G401 (cell line): ENCODE measurements around the gene RBM18. TPM values are rescaled to one million over a fixed set of nuclear protein-coding genes. Genes with fewer than 3 reads are reported as not detected.

ENCODE experiments used
- DNase-seq: peaks from one replicate; pipeline ENCODE4 v3.0.0-alpha.2; 2015; ENCODE audit warnings: low spot score
- in situ Hi-C: cut with HindIII; loops from 2 replicates; pipeline ENCODE4 v1.10.0; 2016; ENCODE audit warnings: low sequenced_read_pairs, mixed read lengths
- total RNA-seq: library from RNA; depleted of rRNA; stranded (reverse); fragments of >200 nt; shearing (Covaris generic); gene quantifications from 2 replicates; pipeline ENCODE4 v1.2.3, GENCODE V29; 2014

Gene RBM18
- total RNA-seq, 1 experiment from 2014 or later = 22.4 TPM

DNA sequence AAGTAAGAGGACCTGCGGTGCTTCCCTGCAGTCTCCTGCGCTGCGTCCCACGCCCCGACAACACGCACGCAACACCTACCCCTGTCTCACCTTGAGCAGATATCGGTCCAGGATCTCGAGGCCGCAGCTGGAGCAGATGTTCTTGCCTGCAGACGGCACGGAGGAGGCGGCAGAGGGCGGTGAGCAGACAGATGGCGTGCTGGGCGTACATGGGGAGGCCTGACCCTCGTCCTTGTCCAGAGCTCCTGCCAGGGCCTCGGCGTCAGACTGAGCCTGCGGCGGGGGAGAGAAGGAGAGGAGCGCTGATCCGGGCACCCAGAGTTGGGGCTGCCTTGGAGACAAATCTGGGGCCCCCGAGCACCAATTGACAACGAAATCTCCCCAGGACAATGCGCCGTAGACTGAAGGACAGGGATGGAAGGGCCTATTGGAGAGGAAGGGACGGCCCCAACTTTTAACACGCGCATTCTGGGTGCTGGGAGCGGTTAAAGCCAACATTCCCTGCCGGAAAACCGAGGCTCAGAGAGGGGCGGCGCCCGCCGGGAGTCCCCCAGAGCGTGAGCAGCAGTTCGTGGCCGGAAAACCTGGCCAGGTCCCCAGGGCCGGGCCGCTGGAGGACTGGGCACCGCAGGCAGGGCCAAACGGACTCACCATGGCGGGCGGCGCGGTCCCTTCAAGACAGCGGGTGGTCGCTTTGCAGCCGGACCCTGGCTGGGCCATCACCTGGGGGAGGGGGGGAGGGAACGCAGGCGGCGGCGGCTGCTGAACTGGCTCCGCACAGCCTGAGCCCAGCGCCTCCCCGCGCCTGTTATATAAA, 37.7 kb downstream of the RBM18 start:
- DNase-seq = no peak
- in situ Hi-C loops = no loop called here

DNA sequence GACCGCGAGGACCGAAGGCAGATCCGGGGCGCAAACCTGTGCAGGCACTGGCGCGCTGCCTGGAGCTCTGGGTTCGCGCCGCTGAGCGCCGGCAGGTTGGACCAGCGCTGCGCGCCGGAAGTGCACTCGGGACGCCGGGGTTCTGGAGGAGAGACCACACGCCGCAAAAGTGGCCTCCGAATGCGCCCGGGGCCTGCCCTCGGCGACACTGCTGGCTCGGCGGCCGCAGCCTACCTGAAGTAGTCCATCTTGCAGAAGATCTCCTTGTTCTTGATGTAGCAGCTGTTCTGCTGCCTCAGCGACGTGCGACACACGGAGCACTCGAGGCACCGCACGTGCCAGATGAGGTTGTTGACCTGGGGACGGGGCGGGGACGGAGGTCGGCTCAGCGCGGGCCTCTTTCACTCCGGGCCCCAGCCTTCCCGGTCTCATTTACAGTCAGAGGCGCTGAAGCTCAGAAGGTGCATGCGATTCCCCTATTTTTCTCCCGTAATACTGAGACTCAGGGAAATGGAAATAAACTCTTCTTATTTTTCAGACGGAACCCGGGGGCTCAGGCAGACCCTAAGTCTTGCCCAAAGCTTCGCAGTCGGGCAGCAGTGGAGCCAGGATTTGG, 38.4 kb downstream of the RBM18 start:
- in situ Hi-C loops = no loop called here
- DNase-seq = no peak

DNA sequence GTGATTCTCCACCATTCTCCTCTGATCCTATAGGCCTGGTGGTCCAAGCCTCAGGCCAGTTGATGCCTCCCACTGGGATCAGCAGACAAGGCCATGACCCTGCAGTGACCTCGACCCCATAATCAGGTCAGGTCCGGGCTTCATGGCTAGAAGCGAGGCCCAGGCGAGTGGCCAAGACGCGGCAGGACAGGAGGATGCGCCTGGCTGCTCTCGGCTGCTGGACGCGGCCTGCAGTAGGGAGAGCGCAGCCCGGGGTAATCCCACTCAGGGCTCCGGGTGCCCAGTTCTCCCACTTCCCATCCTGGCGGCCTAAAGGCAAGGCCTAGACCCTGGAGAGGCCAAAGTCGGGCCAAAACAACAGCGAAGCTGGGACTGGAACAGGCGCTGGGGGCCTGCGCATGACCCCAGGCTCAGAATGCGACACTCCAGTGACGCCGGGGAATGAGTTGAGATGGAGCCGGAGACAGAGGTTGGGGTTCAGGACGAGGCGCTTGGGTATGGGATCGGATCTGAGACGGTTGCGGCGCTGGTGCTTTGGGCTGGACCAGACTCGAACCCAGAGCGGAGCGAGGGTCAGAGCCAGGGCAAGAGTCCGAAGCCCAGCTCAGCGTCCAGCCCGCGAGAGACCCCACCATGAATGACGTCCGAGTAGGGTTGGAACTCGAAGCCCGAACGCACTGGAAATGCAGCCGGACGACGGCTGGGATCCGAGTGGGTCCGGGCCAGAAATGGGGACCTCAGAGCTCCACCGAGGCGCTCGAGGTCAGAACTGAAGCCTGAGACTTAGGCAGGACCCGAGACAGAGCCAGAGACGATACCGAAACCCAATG, 39.1 kb downstream of the RBM18 start:
- DNase-seq = no peak
- in situ Hi-C loops = no loop called here

GRCh38 chr9:122223435-122223834, 41.2 kb downstream of the RBM18 start:
- DNase-seq = no peak
- in situ Hi-C loops = no loop called here

GRCh38 chr9:122222791-122223190, 41.8 kb downstream of the RBM18 start:
- in situ Hi-C loops = no loop called here
- DNase-seq = no peak

- no peak for DNase-seq
- in situ Hi-C loops = no loop called here
Measured at GRCh38 chr9:122221183-122221811, 43.3 kb downstream of the RBM18 start.

DNA sequence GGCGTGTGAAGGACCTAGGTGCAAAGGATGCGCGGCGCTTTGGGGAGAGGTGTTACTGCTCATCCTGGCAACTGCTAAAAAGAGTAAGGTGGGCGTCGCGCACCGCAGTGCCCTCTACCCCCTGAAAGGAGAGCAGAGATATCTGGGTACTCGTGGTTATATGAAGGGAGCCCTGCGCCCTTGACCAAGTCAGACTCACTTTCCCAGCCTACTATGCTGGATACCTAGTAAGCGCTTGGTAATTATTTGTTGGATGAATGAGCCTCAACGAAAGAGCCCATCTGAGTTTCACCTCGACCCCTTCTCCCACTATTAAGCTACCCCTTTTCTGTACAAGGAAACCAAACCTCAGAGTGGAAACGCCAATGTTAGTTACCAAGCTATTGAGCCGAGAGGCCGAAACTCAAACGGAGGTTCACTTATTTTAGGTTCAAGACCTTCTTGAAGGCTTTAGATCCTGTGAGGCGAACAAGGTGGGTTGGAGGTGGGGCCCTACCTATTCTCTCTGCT, 43.9 kb downstream of the RBM18 start:
- DNase-seq = no peak
- in situ Hi-C loops = no loop called here

GRCh38 chr9:122219856-122220672, 44.6 kb downstream of the RBM18 start:
- no peak for DNase-seq
- in situ Hi-C loops = no loop called here

GRCh38 chr9:122218935-122219855, 45.4 kb downstream of the RBM18 start:
- in situ Hi-C loops = no loop called here
- no peak for DNase-seq

- in situ Hi-C loops = no loop called here
- no peak for DNase-seq
Measured at GRCh38 chr9:122218071-122218934, 46.3 kb downstream of the RBM18 start.

GRCh38 chr9:122217640-122218039, 47.0 kb downstream of the RBM18 start:
- no peak for DNase-seq
- in situ Hi-C loops = no loop called here

DNA sequence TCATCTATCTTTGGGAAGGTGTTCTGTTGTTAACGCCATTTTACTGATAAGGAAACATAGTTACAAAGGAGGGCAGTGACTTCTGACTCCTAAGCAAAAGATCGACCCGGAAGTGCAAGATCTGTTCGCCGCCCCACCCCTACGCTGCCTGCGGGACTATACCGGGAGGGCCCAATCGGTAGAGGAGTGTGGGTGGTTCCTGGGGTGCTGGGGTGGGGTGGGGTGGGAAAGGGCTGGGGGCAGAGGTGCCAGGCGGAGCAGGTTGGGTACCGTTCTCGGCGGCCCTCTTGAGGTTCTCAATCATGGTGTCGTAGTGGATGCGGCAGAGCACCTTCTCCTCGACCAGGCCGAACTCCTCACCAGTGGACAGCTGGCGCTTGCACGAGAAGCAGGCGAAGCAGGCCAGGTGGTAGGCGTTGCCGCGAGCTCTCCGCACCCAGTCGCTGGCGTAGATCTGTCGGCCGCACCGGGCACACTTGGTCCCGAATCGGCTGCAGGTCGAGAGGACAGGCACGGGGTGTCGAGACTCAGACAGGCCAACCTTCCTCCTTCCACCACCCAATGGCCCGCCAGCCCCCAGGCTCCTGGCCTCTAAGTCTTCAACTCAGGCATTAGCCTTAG, 47.7 kb downstream of the RBM18 start:
- DNase-seq = no peak

GRCh38 chr9:122216138-122216797, 48.4 kb downstream of the RBM18 start:
- DNase-seq = no peak
- in situ Hi-C loops = no loop called here

More for the DNA sequence above, 47.7 kb downstream of the RBM18 start:
- in situ Hi-C loops = no loop called here

DNA sequence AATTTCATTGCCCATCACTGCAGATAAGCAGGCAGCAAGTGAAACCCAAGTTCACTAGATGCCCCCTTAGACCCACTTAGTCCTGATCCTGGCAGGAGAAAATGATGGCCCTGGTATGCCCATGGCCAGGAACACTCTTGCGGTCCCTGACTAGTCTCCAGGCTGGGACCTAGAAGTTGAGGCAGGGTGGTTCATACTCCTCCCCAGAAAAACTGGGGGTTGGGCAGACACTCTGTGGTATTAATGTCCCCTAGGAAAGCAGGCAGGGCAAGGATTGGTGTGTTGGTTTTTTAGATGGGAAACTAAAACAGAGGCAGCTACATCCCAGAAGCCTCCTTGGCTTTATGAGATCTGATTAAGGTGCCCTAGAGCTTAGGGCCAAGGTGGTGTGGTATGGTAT, 49.0 kb downstream of the RBM18 start:
- in situ Hi-C loops = no loop called here

GRCh38 chr9:122214507-122214906, 50.1 kb downstream of the RBM18 start:
- in situ Hi-C loops = no loop called here
- no peak for DNase-seq

More for the DNA sequence above, 49.0 kb downstream of the RBM18 start:
- no peak for DNase-seq
